ENCODE results near the gene ODC1.
"Not testable (repeated sequence)": the region's sequence is repeated elsewhere in the genome, so short reads cannot be mapped to it uniquely, and the experiment has no call there.

ODC1 gene

DNA sequence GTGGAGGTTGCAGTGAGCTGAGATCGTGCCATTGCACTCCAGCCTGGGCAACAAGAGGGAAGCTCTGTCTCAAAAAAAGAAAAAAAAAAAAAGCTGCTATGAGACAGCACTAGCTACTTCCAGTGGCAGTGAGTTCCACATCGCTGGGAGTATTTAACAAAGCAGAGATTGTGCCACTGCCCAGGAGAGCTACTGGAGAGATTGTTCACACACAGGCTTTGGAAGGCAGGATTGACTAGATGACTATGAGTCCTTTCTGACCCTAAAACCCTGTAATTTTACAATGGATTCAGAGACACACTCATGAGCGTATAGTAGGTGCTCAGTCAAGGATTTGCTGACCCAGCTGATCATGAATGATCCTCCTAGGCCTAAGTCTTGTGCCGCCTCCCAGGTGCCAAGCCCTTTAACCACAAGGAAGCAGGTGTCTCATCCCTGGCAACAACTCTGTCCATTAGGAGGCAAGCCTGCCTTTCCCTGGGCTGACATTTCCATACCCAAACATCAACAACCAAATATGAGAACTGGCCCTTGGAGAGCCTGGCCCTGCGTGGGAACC, 45.0 kb upstream of the ODC1 start:
- TF ChIP-seq, protein P1, sequence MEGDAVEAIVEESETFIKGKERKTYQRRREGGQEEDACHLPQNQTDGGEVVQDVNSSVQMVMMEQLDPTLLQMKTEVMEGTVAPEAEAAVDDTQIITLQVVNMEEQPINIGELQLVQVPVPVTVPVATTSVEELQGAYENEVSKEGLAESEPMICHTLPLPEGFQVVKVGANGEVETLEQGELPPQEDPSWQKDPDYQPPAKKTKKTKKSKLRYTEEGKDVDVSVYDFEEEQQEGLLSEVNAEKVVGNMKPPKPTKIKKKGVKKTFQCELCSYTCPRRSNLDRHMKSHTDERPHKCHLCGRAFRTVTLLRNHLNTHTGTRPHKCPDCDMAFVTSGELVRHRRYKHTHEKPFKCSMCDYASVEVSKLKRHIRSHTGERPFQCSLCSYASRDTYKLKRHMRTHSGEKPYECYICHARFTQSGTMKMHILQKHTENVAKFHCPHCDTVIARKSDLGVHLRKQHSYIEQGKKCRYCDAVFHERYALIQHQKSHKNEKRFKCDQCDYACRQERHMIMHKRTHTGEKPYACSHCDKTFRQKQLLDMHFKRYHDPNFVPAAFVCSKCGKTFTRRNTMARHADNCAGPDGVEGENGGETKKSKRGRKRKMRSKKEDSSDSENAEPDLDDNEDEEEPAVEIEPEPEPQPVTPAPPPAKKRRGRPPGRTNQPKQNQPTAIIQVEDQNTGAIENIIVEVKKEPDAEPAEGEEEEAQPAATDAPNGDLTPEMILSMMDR (IDR thresholded peaks at IDR 0.05; ENCODE audit: extremely low read depth, missing control alignments) = no peak
- DNase-seq (ENCODE audit: low spot score) = no peak

DNA sequence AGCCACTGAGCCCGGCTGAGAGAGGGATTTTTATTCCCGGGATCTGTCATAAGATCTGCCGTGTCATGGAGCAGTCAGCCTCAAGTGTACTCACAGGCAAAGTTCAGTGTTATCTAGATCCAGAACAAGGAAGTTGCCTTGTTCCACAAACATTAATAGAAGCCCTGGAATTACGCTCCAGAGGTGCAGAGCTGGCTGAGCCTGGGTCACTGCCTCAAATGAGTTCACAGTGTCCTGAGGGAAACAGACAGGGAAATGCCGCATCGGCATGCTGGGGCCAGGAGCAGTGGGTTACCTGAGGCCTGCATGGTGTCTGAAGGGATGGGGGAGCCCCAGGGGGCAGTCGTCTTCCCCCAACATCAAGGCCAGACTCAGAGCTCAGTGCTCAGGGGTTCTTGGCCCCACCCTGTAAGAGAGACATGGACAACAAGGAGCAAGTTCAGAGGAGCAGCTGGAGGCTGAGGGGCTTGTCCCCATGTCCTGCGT, 42.7 kb upstream of the ODC1 start:
- TF ChIP-seq, protein P1 (IDR thresholded peaks at IDR 0.05; ENCODE audit: extremely low read depth, missing control alignments) = no peak
- no peak for DNase-seq (ENCODE audit: low spot score)

DNA sequence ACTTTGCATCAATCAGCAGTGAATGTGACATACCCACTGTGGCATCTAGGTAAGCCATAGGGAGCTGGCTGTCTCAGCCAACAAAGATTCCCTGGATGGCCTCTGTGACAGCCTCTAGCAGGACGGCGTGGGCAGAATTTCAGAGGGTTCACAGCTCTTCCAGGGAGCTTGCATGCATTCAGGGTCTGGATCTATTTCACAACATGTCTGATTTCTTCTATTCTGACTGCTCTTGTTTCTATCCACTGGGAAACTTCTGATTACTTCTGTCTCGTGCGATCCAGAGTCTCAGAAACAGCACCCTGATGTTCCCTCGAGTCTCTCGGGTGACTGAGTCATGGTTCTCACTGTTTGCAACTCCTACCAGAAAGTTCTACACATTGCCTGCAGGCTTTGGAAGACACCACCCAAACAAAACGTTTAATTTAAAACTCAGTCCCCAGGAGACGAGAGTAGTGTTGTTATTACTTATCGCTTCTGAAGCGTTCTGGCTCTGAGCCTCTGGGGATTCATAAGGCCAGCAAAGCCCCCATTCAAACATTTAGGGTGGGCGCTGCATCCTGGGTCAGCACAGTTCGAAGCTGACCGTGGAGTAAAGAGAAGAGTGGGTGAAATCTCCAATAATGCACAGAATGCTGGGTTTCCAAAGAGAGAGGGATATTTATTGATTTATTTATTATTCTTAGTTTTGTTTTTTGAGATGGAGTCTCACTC, 41.9 kb upstream of the ODC1 start:
- DNase-seq (ENCODE audit: low spot score) = no peak
- TF ChIP-seq, protein P1 (IDR thresholded peaks at IDR 0.05; ENCODE audit: extremely low read depth, missing control alignments) = no peak

DNA sequence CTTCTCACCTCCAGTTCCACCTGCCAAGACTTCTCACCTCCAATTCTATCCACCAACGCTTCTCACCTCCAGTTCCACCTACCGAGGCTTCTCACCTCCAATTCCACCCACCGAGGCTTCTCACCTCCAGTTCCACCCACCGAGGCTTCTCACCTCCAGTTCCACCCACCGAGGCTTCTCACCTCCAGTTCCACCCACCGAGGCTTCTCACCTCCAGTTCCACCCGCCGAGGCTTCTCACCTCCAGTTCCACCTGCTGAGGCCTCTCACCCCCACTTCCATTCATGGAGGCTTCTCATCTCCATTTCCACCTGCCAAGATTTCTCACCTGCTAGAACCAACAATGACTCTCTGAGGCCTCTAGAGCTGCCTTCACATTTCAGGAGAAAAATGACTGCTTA, 40.0 kb upstream of the ODC1 start:
- not testable (repeated sequence) for DNase-seq (ENCODE audit: low spot score)

DNA sequence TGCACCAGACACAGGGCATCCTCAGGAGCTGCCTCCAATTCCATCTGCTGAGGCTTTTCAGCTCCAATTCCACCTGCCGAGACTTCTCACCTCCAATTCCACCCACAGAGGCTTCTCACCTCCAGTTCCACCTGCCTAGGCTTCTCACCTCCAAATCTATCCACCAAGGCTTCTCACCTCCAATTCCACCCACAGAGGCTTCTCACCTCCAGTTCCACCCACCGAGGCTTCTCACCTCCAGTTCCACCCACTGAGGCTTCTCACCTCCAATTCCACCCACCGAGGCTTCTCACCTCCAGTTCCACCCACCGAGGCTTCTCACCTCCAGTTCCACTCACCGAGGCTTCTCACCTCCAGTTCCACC, 39.6 kb upstream of the ODC1 start:
- DNase-seq (ENCODE audit: low spot score) = not testable (repeated sequence)

DNA sequence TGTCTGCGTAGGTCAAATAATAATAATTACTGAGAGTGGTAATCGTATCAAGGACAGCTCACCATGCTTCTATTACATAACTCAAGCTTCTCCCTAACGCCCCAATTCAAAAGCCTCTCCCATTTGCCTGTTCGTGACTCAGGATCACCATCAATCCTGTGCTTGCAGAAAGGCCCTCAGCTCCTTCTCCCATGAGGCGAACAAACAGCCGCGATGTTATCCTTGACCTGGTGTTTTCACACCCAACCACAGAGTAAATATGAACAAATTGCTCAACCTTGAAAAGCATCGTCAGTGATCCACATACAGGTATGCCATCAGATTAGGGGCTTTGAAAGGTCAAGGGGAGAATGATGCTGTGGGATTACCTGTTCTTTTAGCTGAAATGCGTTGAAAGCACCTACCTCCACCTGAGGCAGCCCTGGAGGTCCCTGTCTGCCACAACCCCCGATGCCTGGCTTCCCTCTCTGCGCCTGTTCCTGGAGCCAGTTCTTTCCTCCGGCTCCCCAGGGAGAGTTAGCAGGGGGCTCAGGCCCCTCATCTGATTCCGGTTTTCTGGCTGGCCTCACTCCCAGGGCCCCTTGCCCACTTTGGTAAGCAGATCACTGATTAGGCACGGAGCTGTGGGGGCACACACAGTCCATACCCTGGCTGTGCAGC, 39.1 kb upstream of the ODC1 start:
- TF ChIP-seq, protein P1 (IDR thresholded peaks at IDR 0.05; ENCODE audit: extremely low read depth, missing control alignments) = no peak
- DNase-seq (ENCODE audit: low spot score) = no peak

DNA sequence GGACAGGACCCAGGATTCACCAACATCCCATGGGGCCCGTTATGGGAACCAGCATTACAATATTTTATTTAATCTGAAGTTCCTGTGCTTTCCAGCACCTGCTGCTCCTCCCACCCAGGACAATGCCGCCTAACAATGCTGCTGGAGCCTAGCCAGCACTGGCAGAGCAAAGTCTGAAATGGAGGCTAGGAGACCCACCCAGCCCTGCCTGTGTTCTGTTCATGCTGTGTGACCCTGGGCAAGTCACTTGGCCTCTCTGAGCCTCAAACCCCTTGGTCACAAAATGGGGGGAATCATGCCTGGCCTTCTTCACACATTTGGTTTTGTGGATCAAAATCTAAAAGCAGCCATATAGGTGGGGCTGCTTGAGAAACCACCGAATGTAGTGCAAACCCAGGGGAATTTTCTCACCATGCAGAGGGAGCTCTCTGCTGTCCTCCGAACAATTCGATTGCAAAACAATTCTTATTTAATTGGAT, 38.5 kb upstream of the ODC1 start:
- DNase-seq (ENCODE audit: low spot score) = no peak
- TF ChIP-seq, protein P1 (IDR thresholded peaks at IDR 0.05; ENCODE audit: extremely low read depth, missing control alignments) = no peak

DNA sequence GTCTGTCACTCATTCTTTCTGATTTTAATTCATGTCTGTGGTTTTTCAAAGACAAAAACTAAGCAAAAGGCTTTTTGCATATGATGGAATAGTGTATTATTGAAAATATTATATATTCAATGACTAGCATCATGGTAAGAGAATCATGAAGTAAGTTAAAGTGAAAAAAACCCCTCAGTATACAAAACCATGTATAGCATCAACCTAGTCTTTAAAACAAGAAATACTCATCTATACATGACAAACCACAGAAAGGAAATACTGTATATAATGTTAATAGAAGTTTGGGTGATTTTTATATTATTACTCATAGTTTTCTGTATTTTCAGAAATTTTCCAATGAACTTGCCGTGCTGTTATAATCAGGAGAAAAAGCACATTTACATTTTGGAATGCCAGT, 38.0 kb upstream of the ODC1 start:
- DNase-seq (ENCODE audit: low spot score) = no peak
- TF ChIP-seq, protein P1 (IDR thresholded peaks at IDR 0.05; ENCODE audit: extremely low read depth, missing control alignments) = no peak

All from GM20000 (cell line).